ENCODE data around the gene PRPF31.

DNA sequence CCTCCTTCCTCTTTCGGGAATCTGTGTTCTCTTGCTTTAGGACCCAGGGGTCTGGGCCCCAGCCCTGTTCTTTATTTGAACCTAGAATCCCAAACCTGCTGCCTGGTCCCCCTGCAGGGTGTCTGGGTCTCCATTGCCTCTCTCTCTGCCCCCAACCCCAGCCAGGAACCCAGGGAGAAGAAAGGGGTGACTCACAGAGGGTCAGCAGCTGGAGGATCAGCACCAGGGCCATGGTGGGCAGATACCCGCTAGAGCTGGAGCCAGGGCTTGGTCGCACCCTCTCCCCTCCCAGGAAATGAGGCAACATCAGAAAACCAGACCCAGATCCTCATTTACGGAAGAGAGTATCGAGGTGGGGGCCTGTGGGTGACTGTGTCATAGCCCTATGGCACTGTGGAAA lies 15.0 kb upstream of the PRPF31 start, which contains the start of gene OSCAR:
- TF ChIP-seq ESRRA (CRISPR knock-in tag; IDR thresholded peaks at IDR 0.05; ENCODE audit: low read depth) (no peak), MYNN (CRISPR knock-in tag; IDR thresholded peaks at IDR 0.05; ENCODE audit: low read depth) (no peak), KDM5B (CRISPR knock-in tag; IDR thresholded peaks at IDR 0.05; ENCODE audit: borderline replicate concordance) (no peak)
- TF ChIP-seq, protein P1, sequence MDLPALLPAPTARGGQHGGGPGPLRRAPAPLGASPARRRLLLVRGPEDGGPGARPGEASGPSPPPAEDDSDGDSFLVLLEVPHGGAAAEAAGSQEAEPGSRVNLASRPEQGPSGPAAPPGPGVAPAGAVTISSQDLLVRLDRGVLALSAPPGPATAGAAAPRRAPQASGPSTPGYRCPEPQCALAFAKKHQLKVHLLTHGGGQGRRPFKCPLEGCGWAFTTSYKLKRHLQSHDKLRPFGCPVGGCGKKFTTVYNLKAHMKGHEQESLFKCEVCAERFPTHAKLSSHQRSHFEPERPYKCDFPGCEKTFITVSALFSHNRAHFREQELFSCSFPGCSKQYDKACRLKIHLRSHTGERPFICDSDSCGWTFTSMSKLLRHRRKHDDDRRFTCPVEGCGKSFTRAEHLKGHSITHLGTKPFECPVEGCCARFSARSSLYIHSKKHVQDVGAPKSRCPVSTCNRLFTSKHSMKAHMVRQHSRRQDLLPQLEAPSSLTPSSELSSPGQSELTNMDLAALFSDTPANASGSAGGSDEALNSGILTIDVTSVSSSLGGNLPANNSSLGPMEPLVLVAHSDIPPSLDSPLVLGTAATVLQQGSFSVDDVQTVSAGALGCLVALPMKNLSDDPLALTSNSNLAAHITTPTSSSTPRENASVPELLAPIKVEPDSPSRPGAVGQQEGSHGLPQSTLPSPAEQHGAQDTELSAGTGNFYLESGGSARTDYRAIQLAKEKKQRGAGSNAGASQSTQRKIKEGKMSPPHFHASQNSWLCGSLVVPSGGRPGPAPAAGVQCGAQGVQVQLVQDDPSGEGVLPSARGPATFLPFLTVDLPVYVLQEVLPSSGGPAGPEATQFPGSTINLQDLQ (CRISPR knock-in tag; IDR thresholded peaks at IDR 0.05), result no peak
